GM23248 (cell line): ENCODE measurements around the gene CEBPA.

Experiments used
- EZH2 ChIP-seq: fragments of 200-600 bp; sonication (generic); IDR thresholded peaks from 2 replicates; pipeline ENCODE4 v1.6.1; 2018; ENCODE audit warnings: antibody characterized with exemption, mild to moderate bottlenecking; ENCODE audit not compliant: insufficient read depth, poor library complexity, severe bottlenecking
- EZH2phosphoT487 ChIP-seq: fragments of 200-600 bp; sonication (generic); IDR thresholded peaks from 2 replicates; pipeline ENCODE4 v1.6.1; 2018; ENCODE audit warnings: antibody characterized with exemption, moderate library complexity, mild to moderate bottlenecking, low read depth; ENCODE audit not compliant: insufficient read depth

- TF ChIP-seq EZH2phosphoT487 = no peak
- no peak for TF ChIP-seq EZH2
Observed at GRCh38 chr19:33316541-33317264, 14.4 kb upstream of the CEBPA start.
